GM10248 (cell line): ENCODE measurements around the gene CSMD2.

Experiments
- CTCF ChIA-PET: fragments of 300-600 bp; sonication (Branson Sonifier 250); formaldehyde crosslinking; extraction: SDS; loops from one replicate; lab custom pipeline; 2021; ENCODE audit warnings: antibody characterized with exemption; lab: Yijun Ruan, JAX
- POLR2A ChIA-PET: fragments of 350-650 bp; sonication (Branson Sonifier 250); formaldehyde crosslinking; extraction: SDS; loops from one replicate; lab custom pipeline; 2020; ENCODE audit warnings: antibody characterized with exemption; lab: Yijun Ruan, JAX
- DNase-seq: peaks from one replicate; pipeline ENCODE4 v3.0.0; 2012; ENCODE audit errors: extremely low spot score
- CTCF ChIP-seq: IDR thresholded peaks from 2 replicates; pipeline ENCODE4 v1.5.1; 2012; ENCODE audit warnings: mild to moderate bottlenecking, low read depth; ENCODE audit errors: extremely low read depth, missing control alignments, control extremely low read depth

Gene CSMD2

DNA sequence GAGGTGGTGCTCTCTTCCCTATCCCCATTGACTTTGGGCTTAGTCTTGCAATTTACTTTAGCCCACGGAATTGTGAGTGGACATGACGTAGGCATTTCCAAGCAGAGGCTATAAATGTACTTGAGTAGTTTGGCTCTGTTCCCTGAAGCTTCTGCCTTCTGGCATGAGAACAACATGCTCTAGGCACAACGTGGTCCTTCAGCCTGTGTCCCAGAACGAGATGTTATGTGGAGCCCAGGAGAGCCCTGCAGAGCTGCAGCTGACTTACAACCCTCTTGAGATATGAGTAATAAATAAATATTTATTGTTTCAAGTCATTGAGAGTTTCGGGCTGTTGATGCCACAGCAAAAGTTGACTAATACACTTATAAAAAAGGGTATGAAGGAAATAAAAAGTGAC lies 406.3 kb downstream of the CSMD2 start:
- POLR2A ChIA-PET, result interaction anchor here (0.6 kb wide), 1 partner anchor 24 kb away, joined by 3 read pairs; no protein-coding TSS in a partner anchor
- CTCF ChIA-PET, result no interaction called here
- no peak for TF ChIP-seq CTCF
- DNase-seq, result no peak

GRCh38 chr1:33753087-33753856 lies 411.8 kb downstream of the CSMD2 start:
- TF ChIP-seq CTCF, result no peak
- POLR2A ChIA-PET, result no interaction called here
- no peak for DNase-seq
- CTCF ChIA-PET, result interaction anchor here (1.4 kb wide), 1 partner anchor 16 kb away, joined by 3 read pairs; no protein-coding TSS in a partner anchor

DNA sequence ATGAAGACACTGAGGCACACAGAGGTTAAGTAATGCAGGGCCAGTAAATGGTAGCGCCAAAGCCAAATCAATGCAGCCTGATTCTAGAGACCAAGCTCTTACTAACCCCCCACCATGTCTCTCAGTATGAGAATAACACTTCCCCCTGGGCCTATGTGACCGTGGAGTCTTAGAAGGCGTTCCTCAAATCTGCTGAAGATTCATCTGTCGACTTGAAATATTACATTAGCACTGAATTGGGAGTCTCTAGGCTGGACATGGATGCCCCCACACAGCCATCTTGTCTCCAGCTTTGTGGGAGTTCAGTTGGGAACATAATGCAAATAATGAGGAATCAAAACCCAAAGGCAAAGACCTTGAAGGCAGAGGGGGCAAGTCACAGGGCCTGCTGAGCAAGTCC lies 419.1 kb downstream of the CSMD2 start:
- ChIA-PET CTCF (interaction anchor here (1.5 kb wide), 1 partner anchor 17 kb away, joined by 3 read pairs; no protein-coding TSS in a partner anchor), POLR2A (no interaction called here)
- no peak for DNase-seq
- TF ChIP-seq CTCF, result no peak

GRCh38 chr1:33743221-33743998 lies 421.6 kb downstream of the CSMD2 start:
- TF ChIP-seq CTCF, result no peak
- ChIA-PET POLR2A (no interaction called here), CTCF (no interaction called here)
- no peak for DNase-seq

- DNase-seq, result no peak
- ChIA-PET CTCF (no interaction called here), POLR2A (no interaction called here)
- no peak for TF ChIP-seq CTCF
These were observed 422.4 kb downstream of the CSMD2 start for GRCh38 chr1:33742663-33743062.

DNA sequence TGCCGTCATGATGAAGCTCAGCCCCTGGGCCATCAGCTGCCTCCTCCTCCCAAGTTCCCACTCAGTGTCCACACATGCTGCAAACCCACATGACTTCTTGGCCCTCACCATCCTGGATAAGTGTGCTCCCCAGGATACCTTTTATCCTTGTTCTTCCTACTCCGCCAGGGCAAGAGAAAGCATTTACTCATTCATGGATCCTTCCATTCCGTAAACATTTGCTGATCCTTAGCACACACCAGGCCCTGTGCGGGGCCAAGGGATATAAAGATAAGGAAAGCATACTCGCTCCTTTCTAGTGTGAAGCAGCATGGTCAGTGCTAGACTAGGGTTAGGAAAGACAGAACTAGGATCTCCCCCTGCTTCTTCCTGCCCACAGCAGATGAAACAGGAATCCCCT lies 423.3 kb downstream of the CSMD2 start:
- POLR2A ChIA-PET, result no interaction called here
- TF ChIP-seq CTCF, result no peak
- no peak for DNase-seq
- CTCF ChIA-PET, result no interaction called here
